PC-9 (cell line): ENCODE data around the gene FAIM2.

Experiments
- CTCF ChIP-seq: fragments of 200-600 bp; sonication (generic); conservative IDR thresholded peaks from 2 replicates; pipeline ENCODE4 v1.6.1; 2017; ENCODE audit warnings: mixed run types, antibody characterized with exemption, mild to moderate bottlenecking, moderate library complexity
- EZH2 ChIP-seq: fragments of 200-600 bp; sonication (generic); IDR thresholded peaks from 2 replicates; pipeline ENCODE4 v1.8.0; 2017; ENCODE audit warnings: antibody characterized with exemption, low read depth

DNA sequence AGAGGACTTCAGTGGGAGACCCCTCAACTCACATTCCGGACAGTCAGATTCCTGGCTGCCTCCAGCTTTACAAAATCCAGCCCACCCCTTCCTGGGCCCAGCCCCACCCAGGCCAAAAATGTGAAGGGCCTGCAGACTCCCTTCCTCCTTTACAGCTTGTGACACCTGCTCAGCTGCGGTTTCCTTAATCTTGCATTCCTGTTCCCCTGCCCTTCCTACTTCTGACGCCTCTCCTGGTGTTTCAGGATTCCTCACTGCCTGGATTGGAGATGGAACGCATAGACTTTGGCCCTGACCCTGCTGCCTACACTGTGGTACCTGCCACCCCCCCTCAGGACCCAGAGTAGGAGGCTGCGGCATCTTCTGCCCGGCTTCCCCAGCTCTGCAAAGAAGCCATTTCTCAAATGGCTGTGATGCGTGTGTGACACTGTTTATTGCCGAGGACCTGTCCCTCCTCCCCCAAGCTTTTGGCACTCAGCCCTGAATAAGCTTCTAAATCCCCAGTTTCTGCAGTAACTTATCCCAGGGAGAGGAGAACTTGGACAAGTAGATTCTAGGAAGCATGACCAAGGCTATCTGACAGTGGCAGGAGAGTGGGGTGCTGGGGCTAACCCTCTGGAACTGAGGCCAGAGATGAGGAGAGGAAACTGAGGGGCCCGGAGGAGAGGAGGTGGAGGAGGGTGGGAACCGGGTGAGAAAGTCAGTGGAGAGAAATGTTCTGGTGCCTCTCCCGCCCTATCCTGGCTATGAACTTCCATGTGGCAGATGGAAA lies 35.9 kb downstream of the FAIM2 start:
- no peak for TF ChIP-seq CTCF
- no peak for TF ChIP-seq EZH2
